Measurements from ENCODE around the gene HPSE. TPM values are rescaled to one million over a fixed set of nuclear protein-coding genes. Genes with fewer than 3 reads are reported as not detected.

HPSE gene
- total RNA-seq, 1 donor from 2014 or later, result 5.5 TPM

- Histone ChIP-seq H3K27ac (no peak overlapping the region), H3K36me3 (no peaks in the 10 kb centered on the region), H3K4me1 (no peaks in the 10 kb centered on the region), H3K4me3 (no peak overlapping the region), H3K27me3 (ENCODE audit: low read depth) (peaks cover 4% of the 10 kb centered on the region), H3K9me3 (no peaks in the 10 kb centered on the region)
- DNase-seq (no peak), ATAC-seq (no peak)
- no peak for TF ChIP-seq CTCF (IDR thresholded peaks at IDR 0.05)
- intact Hi-C loops (cut with DNase I), result no loop called here
Measured at GRCh38 chr4:83371936-83372335, 37.3 kb upstream of the HPSE start.

GRCh38 chr4:83371235-83371634 is 36.6 kb upstream of the HPSE start:
- no peak overlapping the region for H3K27ac ChIP-seq
- no peak for DNase-seq
- peaks cover 4% of the 10 kb centered on the region for H3K27me3 ChIP-seq (ENCODE audit: low read depth)
- no peaks in the 10 kb centered on the region for H3K9me3 ChIP-seq
- intact Hi-C loops (cut with DNase I), result no loop called here
- no peak for TF ChIP-seq CTCF (IDR thresholded peaks at IDR 0.05)
- ATAC-seq, result no peak
- H3K4me1 ChIP-seq, result no peaks in the 10 kb centered on the region
- H3K36me3 ChIP-seq, result no peaks in the 10 kb centered on the region
- no peak overlapping the region for H3K4me3 ChIP-seq

GRCh38 chr4:83370640-83370906 is 35.9 kb upstream of the HPSE start:
- H3K27me3 ChIP-seq (ENCODE audit: low read depth), result peaks cover 4% of the 10 kb centered on the region
- no peaks in the 10 kb centered on the region for H3K36me3 ChIP-seq
- no peak overlapping the region for H3K27ac ChIP-seq
- DNase-seq (no peak), ATAC-seq (peak in 1 of 2 donors; percentile 13)
- H3K4me3 ChIP-seq, result no peak overlapping the region
- H3K9me3 ChIP-seq, result no peaks in the 10 kb centered on the region
- no peak for TF ChIP-seq CTCF (IDR thresholded peaks at IDR 0.05)
- intact Hi-C loops (cut with DNase I), result no loop called here
- no peaks in the 10 kb centered on the region for H3K4me1 ChIP-seq

GRCh38 chr4:83369831-83370639 is 35.4 kb upstream of the HPSE start:
- intact Hi-C loops (cut with DNase I), result no loop called here
- TF ChIP-seq CTCF (IDR thresholded peaks at IDR 0.05), result no peak
- no peak overlapping the region for H3K27ac ChIP-seq
- no peaks in the 10 kb centered on the region for H3K36me3 ChIP-seq
- H3K4me1 ChIP-seq, result no peaks in the 10 kb centered on the region
- DNase-seq (no peak), ATAC-seq (peak; percentile 37 to 68)
- no peak overlapping the region for H3K4me3 ChIP-seq
- no peaks in the 10 kb centered on the region for H3K9me3 ChIP-seq
- peaks cover 4% of the 10 kb centered on the region for H3K27me3 ChIP-seq (ENCODE audit: low read depth)

- ATAC-seq, result no peak
- Histone ChIP-seq H3K9me3 (no peaks in the 10 kb centered on the region), H3K36me3 (no peaks in the 10 kb centered on the region), H3K27me3 (ENCODE audit: low read depth) (peaks cover 4% of the 10 kb centered on the region), H3K27ac (no peak overlapping the region), H3K4me1 (no peaks in the 10 kb centered on the region), H3K4me3 (no peak overlapping the region)
- DNase-seq, result no peak
- TF ChIP-seq CTCF (IDR thresholded peaks at IDR 0.05), result no peak
- intact Hi-C loops (cut with DNase I), result no loop called here
Measured at GRCh38 chr4:83364312-83364711, 29.7 kb upstream of the HPSE start.

Data from lower lobe of right lung (tissue), 2 donors.